IPS-18c (cell line): ENCODE measurements around the gene OR12D1.

Experiments
- H3K4me3 ChIP-seq: 2 replicates; pipeline ENCODE4 v1.7.0; 2013; ENCODE audit warnings: low read depth, mild to moderate bottlenecking, low read length, moderate library complexity; ENCODE audit not compliant: insufficient read depth
- H3K9me3 ChIP-seq: one replicate; pipeline ENCODE4 v1.6.1; 2013; ENCODE audit warnings: mild to moderate bottlenecking, low read length, moderate library complexity; ENCODE audit not compliant: control insufficient read depth, insufficient read depth

OR12D1 gene

GRCh38 chr6:29451471-29452193 is 36.9 kb downstream of the OR12D1 start:
- Histone ChIP-seq H3K9me3 (no peaks in the 10 kb centered on the region), H3K4me3 (no peak overlapping the region)

- Histone ChIP-seq H3K9me3 (no peaks in the 10 kb centered on the region), H3K4me3 (no peak within 1 kb of the TSS)
These were observed 42.2 kb downstream of the OR12D1 start, which contains the start of the genes OR11A1 and OR2H1 for GRCh38 chr6:29456971-29457370. Gene OR11A1, minus strand, starts transcription at chr6:29457071. Its CDS starts 29,430 bp downstream, at chr6:29427641. Gene OR2H1, plus strand, starts transcription at chr6:29457155. Its CDS starts 4,615 bp downstream, at chr6:29461770.

- no peak overlapping the region for H3K4me3 ChIP-seq
- no peaks in the 10 kb centered on the region for H3K9me3 ChIP-seq
These were observed 46.5 kb downstream of the OR12D1 start for GRCh38 chr6:29461021-29461814.

GRCh38 chr6:29462022-29462421 is 47.3 kb downstream of the OR12D1 start:
- H3K4me3 ChIP-seq: no peak overlapping the region
- H3K9me3 ChIP-seq: no peaks in the 10 kb centered on the region

GRCh38 chr6:29465279-29465678 is 50.6 kb downstream of the OR12D1 start:
- no peaks in the 10 kb centered on the region for H3K9me3 ChIP-seq
- no peak overlapping the region for H3K4me3 ChIP-seq

- Histone ChIP-seq H3K4me3 (no peak overlapping the region), H3K9me3 (no peaks in the 10 kb centered on the region)
These were observed 51.1 kb downstream of the OR12D1 start for GRCh38 chr6:29465801-29466200.

- Histone ChIP-seq H3K9me3 (no peaks in the 10 kb centered on the region), H3K4me3 (no peak overlapping the region)
These were observed 51.5 kb downstream of the OR12D1 start for GRCh38 chr6:29466241-29466640.
